Dendritic cell treated with granulocyte-macrophage colony-stimulating factor and Interleukin-4, amounts not matched to agents 40 ng/mL and 50 ng/mL, for 4 days (primary cell): ENCODE results near the gene KRT81.
"Not testable (repeated sequence)": the region's sequence is repeated elsewhere in the genome, so short reads cannot be mapped to it uniquely, and the experiment has no call there.

Experiments
- H3K27ac Mint-ChIP-seq: one replicate; pipeline ENCODE4 v1.8.0; 2022; ENCODE audit warnings: mild to moderate bottlenecking, mixed read lengths
- H3K27me3 Mint-ChIP-seq: one replicate; pipeline ENCODE4 v1.8.0; 2022; ENCODE audit warnings: mild to moderate bottlenecking, mixed read lengths
- H3K36me3 Mint-ChIP-seq: one replicate; pipeline ENCODE4 v1.8.0; 2022; ENCODE audit warnings: low read depth, mixed read lengths
- H3K4me1 Mint-ChIP-seq: one replicate; pipeline ENCODE4 v1.8.0; 2022; ENCODE audit warnings: low read depth, mixed read lengths
- H3K4me3 Mint-ChIP-seq: one replicate; pipeline ENCODE4 v1.8.0; 2022; ENCODE audit warnings: mild to moderate bottlenecking, moderate library complexity, mixed read lengths
- H3K9me3 Mint-ChIP-seq: one replicate; pipeline ENCODE4 v1.8.0; 2022; ENCODE audit warnings: mixed read lengths
- intact Hi-C: fragments of 100-400 bp; cut with micrococcal nuclease; formaldehyde crosslinking; loops from one replicate; pipeline ENCODE4 v1.15.0; 2022

KRT81 gene

DNA sequence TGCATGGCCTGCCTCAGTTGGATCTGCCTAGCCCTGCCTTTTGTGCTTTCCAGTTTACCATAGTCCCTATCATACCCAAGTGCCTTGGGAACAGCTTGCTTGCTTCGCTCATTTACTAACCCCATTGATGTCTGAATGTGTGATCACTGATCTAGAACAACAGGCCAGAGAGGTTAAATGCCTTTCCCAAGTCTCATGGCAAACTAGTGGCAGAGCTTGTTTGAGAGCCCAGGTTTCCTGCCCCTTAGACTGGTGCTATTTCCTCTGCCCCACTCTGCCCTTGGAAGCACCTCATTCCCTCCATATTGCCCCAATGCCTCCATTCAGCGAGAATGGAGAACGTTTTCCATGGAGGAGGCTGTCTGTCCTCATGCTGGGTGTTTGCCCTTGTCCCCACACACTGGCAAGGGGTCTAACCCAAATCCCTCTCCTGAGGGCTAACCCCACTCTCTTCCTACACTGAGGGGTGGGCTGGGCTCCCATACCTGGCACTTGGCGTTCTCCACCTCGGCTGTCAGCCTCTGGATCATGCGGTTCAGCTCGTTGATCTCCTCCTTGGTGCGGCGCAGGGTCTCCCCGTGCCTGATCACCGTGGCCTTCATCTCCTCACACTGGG lies 38.5 kb downstream of the KRT81 start:
- H3K36me3 Mint-ChIP-seq = no peaks in the 10 kb centered on the region
- peaks cover 95% of the 10 kb centered on the region for H3K27me3 Mint-ChIP-seq
- intact Hi-C loops = no loop called here
- no peak overlapping the region for H3K27ac Mint-ChIP-seq
- H3K4me1 Mint-ChIP-seq = peaks cover 25% of the 10 kb centered on the region
- no peak overlapping the region for H3K4me3 Mint-ChIP-seq
- no peaks in the 10 kb centered on the region for H3K9me3 Mint-ChIP-seq

GRCh38 chr12:52252175-52252615 lies 39.1 kb downstream of the KRT81 start:
- peaks cover 93% of the 10 kb centered on the region for H3K27me3 Mint-ChIP-seq
- not testable (repeated sequence) for H3K36me3 Mint-ChIP-seq

DNA sequence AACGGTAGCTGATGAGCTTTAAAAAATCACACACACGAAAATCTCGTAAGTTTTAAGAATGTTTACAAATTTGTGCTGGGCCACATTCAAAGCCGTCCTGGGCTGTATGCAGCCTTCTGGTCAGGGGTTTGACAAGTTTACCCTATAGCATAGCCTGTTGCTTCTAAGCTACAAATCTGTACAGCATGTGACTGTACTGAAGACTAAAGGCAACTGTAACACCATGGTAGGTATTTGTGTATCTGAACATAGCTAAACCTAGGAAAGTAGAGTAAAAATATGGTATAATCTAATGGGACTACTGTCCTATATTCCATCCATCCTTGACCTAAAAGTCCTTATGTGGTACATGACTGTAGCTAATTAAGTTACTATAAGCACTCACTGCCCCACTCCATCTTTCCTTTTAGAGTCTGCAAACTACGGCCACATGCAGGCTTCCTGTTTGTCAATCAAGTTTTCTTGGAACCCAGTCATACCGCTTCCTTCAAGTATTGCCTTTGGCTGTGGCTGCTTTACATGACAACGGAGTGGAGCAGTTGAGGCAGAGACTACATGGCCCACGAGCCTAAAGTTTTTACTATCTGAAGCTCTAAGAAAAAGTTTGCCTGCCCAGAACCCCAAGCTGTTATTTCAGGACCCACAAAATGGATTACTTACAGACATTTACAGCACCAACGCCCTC lies 39.8 kb downstream of the KRT81 start:
- no peak overlapping the region for H3K4me3 Mint-ChIP-seq
- H3K4me1 Mint-ChIP-seq = peaks cover 26% of the 10 kb centered on the region
- H3K36me3 Mint-ChIP-seq = no peaks in the 10 kb centered on the region
- peaks cover 87% of the 10 kb centered on the region for H3K27me3 Mint-ChIP-seq
- H3K9me3 Mint-ChIP-seq = no peaks in the 10 kb centered on the region
- intact Hi-C loops = no loop called here
- H3K27ac Mint-ChIP-seq = no peak overlapping the region

More at GRCh38 chr12:52252175-52252615, 39.1 kb downstream of the KRT81 start:
- intact Hi-C loops, H3K9me3 Mint-ChIP-seq, H3K4me3 Mint-ChIP-seq, H3K27ac Mint-ChIP-seq: not testable (repeated sequence)
- peaks cover 25% of the 10 kb centered on the region for H3K4me1 Mint-ChIP-seq

- intact Hi-C loops = no loop called here
- peaks cover 76% of the 10 kb centered on the region for H3K27me3 Mint-ChIP-seq
- peaks cover 22% of the 10 kb centered on the region for H3K4me1 Mint-ChIP-seq
- no peak overlapping the region for H3K4me3 Mint-ChIP-seq
- no peaks in the 10 kb centered on the region for H3K36me3 Mint-ChIP-seq
- no peak overlapping the region for H3K27ac Mint-ChIP-seq
- no peaks in the 10 kb centered on the region for H3K9me3 Mint-ChIP-seq
These were observed 41.0 kb downstream of the KRT81 start for GRCh38 chr12:52250048-52250990.

DNA sequence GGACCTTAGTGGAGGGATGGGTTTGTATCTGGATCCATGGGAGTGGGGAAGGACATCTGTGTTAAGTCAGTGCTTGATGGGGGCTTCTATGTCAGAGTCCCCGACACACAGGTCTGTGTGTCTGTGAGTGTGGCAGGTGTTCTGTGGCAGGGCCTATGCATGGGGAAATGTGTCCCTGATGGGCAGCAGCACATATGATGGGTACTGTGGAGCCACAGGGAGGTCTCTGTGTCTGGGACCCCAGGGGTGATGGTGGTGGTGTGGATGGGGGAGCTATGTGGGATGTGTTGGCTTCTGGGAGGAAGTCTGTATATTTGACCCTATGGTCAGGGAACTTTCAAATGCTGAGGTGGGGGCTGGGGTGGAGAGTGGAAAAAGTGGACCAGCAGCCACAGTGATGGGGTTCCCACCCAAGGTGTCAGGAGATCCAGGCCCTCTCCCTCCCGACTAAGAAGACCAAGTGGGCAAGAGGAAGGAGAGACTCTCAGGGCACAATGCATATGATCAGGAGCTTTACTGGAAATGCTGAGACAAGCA lies 41.8 kb downstream of the KRT81 start:
- intact Hi-C loops = no loop called here
- H3K4me1 Mint-ChIP-seq = peaks cover 28% of the 10 kb centered on the region
- no peak overlapping the region for H3K4me3 Mint-ChIP-seq
- H3K9me3 Mint-ChIP-seq = no peaks in the 10 kb centered on the region
- no peak overlapping the region for H3K27ac Mint-ChIP-seq
- H3K36me3 Mint-ChIP-seq = no peaks in the 10 kb centered on the region
- H3K27me3 Mint-ChIP-seq = peaks cover 72% of the 10 kb centered on the region

- Mint-ChIP-seq H3K27me3 (peaks cover 64% of the 10 kb centered on the region), H3K9me3 (no peaks in the 10 kb centered on the region), H3K27ac (no peak overlapping the region), H3K4me1 (peaks cover 36% of the 10 kb centered on the region), H3K4me3 (no peak overlapping the region), H3K36me3 (no peaks in the 10 kb centered on the region)
- intact Hi-C loops = no loop called here
These were observed 42.5 kb downstream of the KRT81 start for GRCh38 chr12:52248541-52249461.

DNA sequence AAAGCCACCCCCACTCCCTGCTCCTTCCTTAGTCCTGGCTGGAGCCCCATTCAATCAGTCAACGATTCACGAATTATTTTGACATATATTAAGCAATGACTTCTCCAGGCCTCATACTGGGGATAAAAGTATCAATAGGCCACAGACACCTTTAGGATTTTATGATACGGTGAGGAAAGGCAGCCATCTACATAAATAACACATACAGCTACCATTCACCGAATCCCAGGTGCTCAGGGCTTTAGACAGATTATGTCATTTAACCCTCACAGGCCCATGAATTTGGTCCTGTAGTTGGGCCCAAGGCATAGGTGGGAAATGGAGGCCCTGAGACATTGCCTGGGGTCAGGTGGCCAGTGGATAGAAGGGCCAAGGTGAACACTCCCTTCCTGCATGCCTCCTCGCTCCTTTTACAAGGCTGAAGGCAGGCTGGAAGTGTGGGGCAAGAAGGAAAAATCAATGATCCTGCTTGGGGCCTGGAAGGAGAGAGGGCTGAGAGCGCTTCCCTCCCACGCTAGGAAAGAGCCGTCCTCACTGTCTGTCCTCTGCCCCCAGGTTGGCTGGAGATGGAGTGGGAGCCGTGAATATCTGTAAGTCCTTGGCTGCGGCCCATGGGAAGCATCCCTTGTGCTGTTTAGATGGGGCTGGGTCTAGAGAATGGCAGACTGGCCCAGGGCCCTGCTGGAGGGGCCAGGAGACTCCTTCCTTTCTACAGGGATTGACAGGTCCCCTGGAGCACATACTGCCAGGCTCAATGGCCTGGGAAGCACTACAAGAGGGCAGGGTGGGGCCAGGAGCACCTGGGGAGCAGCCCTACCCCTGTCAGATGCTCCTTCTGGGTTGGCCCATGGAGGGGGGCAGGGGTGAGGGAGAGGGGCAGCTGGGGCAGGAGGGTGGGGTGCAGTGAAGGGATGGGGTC lies 43.5 kb downstream of the KRT81 start:
- Mint-ChIP-seq H3K36me3 (no peaks in the 10 kb centered on the region), H3K27ac (no peak overlapping the region), H3K27me3 (peaks cover 56% of the 10 kb centered on the region), H3K9me3 (no peaks in the 10 kb centered on the region), H3K4me3 (no peak overlapping the region), H3K4me1 (peaks cover 45% of the 10 kb centered on the region)
- intact Hi-C loops = no loop called here

DNA sequence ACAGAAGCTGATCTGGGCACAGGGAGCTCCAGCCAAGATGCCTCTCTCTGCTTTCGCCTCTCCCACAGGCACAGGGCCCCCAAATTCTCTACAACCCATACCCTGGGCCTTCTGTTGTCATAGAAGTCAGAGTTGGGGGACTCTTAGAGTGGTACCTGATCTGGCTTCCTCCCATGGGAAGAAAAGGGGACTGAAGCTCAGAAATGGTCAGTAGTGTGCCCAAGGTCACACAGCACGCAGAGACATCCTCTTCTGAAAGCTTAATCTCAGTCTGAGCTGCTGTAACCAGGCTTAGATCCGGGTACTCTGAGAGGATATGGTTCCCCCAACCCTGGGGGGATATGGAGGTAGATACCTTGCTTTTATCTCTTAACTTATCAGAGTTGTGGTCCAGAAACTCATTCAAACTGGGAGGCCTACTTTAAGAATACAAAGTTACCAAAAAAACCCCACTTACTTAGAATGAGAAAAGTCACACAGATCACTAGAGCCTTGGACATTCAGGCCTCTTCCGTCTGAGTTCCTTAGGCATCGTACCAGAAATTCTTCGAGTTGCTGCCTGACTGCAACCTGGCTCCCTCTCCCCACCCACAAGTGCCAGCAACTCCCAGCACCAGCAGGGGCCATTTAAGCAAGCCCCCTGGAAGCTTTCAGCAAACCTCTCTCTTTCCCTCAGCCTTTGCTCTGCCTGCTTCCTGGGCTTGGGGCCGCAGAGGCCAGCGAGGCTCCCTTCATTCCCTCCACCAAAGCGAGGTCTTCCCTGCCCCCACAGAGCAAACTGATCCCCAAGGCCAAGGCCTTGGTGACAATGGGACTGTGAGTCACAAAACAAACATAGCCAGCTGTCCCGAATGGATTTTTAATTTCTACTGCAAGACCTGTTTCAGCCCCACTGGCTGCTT lies 44.4 kb downstream of the KRT81 start:
- H3K27me3 Mint-ChIP-seq = peaks cover 48% of the 10 kb centered on the region
- H3K27ac Mint-ChIP-seq = no peak overlapping the region
- H3K36me3 Mint-ChIP-seq = no peaks in the 10 kb centered on the region
- H3K4me1 Mint-ChIP-seq = peaks cover 46% of the 10 kb centered on the region
- intact Hi-C loops = no loop called here
- H3K9me3 Mint-ChIP-seq = no peaks in the 10 kb centered on the region
- H3K4me3 Mint-ChIP-seq = no peak overlapping the region

DNA sequence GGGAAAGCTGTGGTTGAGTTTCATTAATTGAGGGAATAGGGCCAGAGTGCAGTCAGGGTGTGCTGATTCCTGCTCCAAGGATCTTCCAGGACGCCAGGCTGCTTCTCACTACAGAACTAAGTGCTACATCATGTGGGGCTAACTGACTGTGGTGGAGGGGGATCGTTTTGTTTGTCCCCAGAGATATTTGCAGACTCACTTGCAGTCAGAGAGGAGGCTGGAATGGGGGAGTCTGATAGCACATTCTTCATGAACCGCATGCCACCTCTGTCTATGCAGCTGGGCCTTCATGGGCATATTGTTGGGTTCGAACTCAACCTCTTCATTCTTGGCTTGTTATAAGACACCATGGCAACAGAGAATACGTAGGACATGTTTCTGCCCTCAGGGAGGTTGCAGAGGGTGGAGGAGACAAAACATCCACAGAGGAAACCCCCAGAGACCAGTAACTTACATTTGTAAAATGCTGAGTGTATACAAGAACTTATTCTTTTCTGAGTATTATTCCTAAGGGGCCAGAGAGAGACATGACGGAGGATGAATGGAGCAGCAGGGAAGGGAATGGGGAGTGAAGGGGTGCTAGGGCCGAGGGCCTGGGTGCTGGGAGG lies 45.3 kb downstream of the KRT81 start:
- H3K27ac Mint-ChIP-seq = no peak overlapping the region
- no peaks in the 10 kb centered on the region for H3K36me3 Mint-ChIP-seq
- H3K4me3 Mint-ChIP-seq = no peak overlapping the region
- peaks cover 42% of the 10 kb centered on the region for H3K27me3 Mint-ChIP-seq
- H3K4me1 Mint-ChIP-seq = peaks cover 46% of the 10 kb centered on the region
- no peaks in the 10 kb centered on the region for H3K9me3 Mint-ChIP-seq
- intact Hi-C loops = no loop called here

- Mint-ChIP-seq H3K27ac (peak overlapping the region; percentile 85), H3K27me3 (peaks cover 35% of the 10 kb centered on the region), H3K4me3 (no peak overlapping the region), H3K9me3 (no peaks in the 10 kb centered on the region), H3K36me3 (no peaks in the 10 kb centered on the region), H3K4me1 (peaks cover 46% of the 10 kb centered on the region)
- intact Hi-C loops = no loop called here
These were observed 45.9 kb downstream of the KRT81 start for GRCh38 chr12:52245259-52245961.

GRCh38 chr12:52244615-52244994 lies 46.7 kb downstream of the KRT81 start:
- H3K4me1 Mint-ChIP-seq = peaks cover 40% of the 10 kb centered on the region
- H3K36me3 Mint-ChIP-seq = no peaks in the 10 kb centered on the region
- intact Hi-C loops = no loop called here
- peaks cover 29% of the 10 kb centered on the region for H3K27me3 Mint-ChIP-seq
- H3K27ac Mint-ChIP-seq = peak overlapping the region; percentile 85
- H3K4me3 Mint-ChIP-seq = no peak overlapping the region
- H3K9me3 Mint-ChIP-seq = no peaks in the 10 kb centered on the region
